Small intestine (tissue), 7 donors: ENCODE results near the gene SHROOM3. TPM values are rescaled to one million over a fixed set of nuclear protein-coding genes. Genes with fewer than 3 reads are reported as not detected.
A peak's percentile ranks its signal among the peaks of the same experiment; 100 is the strongest.

Experiments used
- DNase-seq, 2 donors: peaks; one replicate each; pipeline versions ENCODE4 v3.0.0 to v3.0.0-alpha.2; 2013
- FAIRE-seq: peaks from 2 replicates; lab custom pipeline; 2012; peaks lifted over from hg19 to GRCh38; lab: Jason Lieb, UNC
- H3K27ac ChIP-seq, 3 donors: one replicate each; pipeline ENCODE4 v1.5.1; 2013; ENCODE audit warnings: low read length in 2 of 3, mild to moderate bottlenecking in 2 of 3, control low read depth in 1 of 3, inconsistent platforms in 1 of 3, low read depth in 1 of 3, moderate library complexity in 1 of 3
- H3K27me3 ChIP-seq, 3 donors: one replicate each; pipeline ENCODE4 v1.6.1; 2013; ENCODE audit warnings: low read length in 3 of 3, inconsistent platforms in 1 of 3; ENCODE audit not compliant: control insufficient read depth in 3 of 3, insufficient read depth in 3 of 3
- H3K36me3 ChIP-seq, 3 donors: one replicate each; pipeline ENCODE4 v1.6.1; 2013; ENCODE audit warnings: low read length in 3 of 3, inconsistent platforms in 1 of 3, low read depth in 1 of 3, mild to moderate bottlenecking in 1 of 3, moderate library complexity in 1 of 3; ENCODE audit not compliant: control insufficient read depth in 3 of 3, insufficient read depth in 2 of 3
- H3K4me1 ChIP-seq, 3 donors: one replicate each; pipeline ENCODE4 v1.6.1; 2013; ENCODE audit warnings: low read length in 2 of 3, inconsistent platforms in 1 of 3, low read depth in 1 of 3, mild to moderate bottlenecking in 1 of 3, moderate library complexity in 1 of 3; ENCODE audit not compliant: control insufficient read depth in 3 of 3, insufficient read depth in 2 of 3
- H3K4me3 ChIP-seq, 3 donors: one replicate each; pipeline ENCODE4 v1.5.1; 2013; ENCODE audit warnings: low read length in 3 of 3, control low read depth in 1 of 3, inconsistent platforms in 1 of 3, low read depth in 1 of 3, mild to moderate bottlenecking in 1 of 3, moderate library complexity in 1 of 3
- H3K9me3 ChIP-seq, 2 donors: one replicate each; pipeline ENCODE4 v1.6.1; 2013; ENCODE audit warnings: low read depth in 1 of 2, low read length in 1 of 2; ENCODE audit not compliant: control insufficient read depth in 2 of 2, insufficient read depth in 1 of 2
- WGBS, 3 donors: extraction: QIAGEN DNeasy Blood & Tissue Kit; methylation state at CpG; one replicate each; pipeline ENCODE4 v1.1.7; 2013; 5-methylcytosine and 5-hydroxymethylcytosine counted together
- polyA plus RNA-seq, 4 donors: library from polyadenylated mRNA; stranded (reverse) in 3 of 4; unstranded in 1 of 4; fragments of 200-250 nt in 3 of 4; fragments of 120-200 nt in 1 of 4; gene quantifications; one replicate each; pipeline versions ENCODE4 v1.2.1 to v1.2.3, GENCODE V29; 2013
- donor health status: healthy with polysubstance abuse.
- donor health status: control.
- donor health status: control.
- donor health status: Bipolar disorder and iron deficiency.
- donor health status: healthy.

Gene SHROOM3
- polyA plus RNA-seq, 4 donors = 21.6 to 52.5 (median 27.8) TPM

GRCh38 chr4:76576824-76577223 is 141.8 kb downstream of the SHROOM3 start:
- no peaks in the 10 kb centered on the region for H3K36me3 ChIP-seq
- H3K4me1 ChIP-seq = peaks cover 0 to 27% (median 2%) of the 10 kb centered on the region in 3 donors
- H3K4me3 ChIP-seq = no peak overlapping the region
- DNase-seq (no peak), FAIRE-seq (no peak)
- WGBS, 3 donors = 91 to 95% (median 92%) methylated on average over 4 of the region's 4 CpGs
- no peaks in the 10 kb centered on the region for H3K9me3 ChIP-seq
- no peak overlapping the region for H3K27ac ChIP-seq
- H3K27me3 ChIP-seq = no peaks in the 10 kb centered on the region

- no peaks in the 10 kb centered on the region for H3K27me3 ChIP-seq
- DNase-seq (peak; percentile 45 to 76), FAIRE-seq (no peak)
- H3K9me3 ChIP-seq = no peaks in the 10 kb centered on the region
- H3K4me3 ChIP-seq = no peak overlapping the region
- H3K36me3 ChIP-seq = no peaks in the 10 kb centered on the region
- 28 to 52% (median 45%) methylated on average over 2 of the region's 2 CpGs for WGBS, 3 donors
- H3K27ac ChIP-seq = no peak overlapping the region
- peaks cover 0 to 30% (median 2%) of the 10 kb centered on the region in 3 donors for H3K4me1 ChIP-seq
These were observed 143.1 kb downstream of the SHROOM3 start for GRCh38 chr4:76578002-76578560.

GRCh38 chr4:76579596-76580375 is 144.8 kb downstream of the SHROOM3 start:
- FAIRE-seq (no peak), DNase-seq (peak; percentile 86 to 93)
- Histone ChIP-seq H3K27ac (peak overlapping the region; percentile 54 to 82 (median 59)), H3K4me3 (peak overlapping the region in 2 of 3 donors; percentile 36 to 39), H3K36me3 (no peaks in the 10 kb centered on the region), H3K9me3 (no peaks in the 10 kb centered on the region), H3K4me1 (peaks cover 0 to 30% (median 2%) of the 10 kb centered on the region in 3 donors), H3K27me3 (no peaks in the 10 kb centered on the region)
- WGBS, 3 donors = 16 to 63% (median 35%) methylated on average over 14 of the region's 14 CpGs

- no peaks in the 10 kb centered on the region for H3K27me3 ChIP-seq
- DNase-seq = peak; percentile 57 to 66
- H3K36me3 ChIP-seq = no peaks in the 10 kb centered on the region
- no peaks in the 10 kb centered on the region for H3K9me3 ChIP-seq
- no peak for FAIRE-seq
- H3K4me3 ChIP-seq = no peak overlapping the region
- H3K27ac ChIP-seq = peak overlapping the region in 1 of 3 donors; percentile 82
- WGBS, 3 donors = 58 to 79% (median 62%) methylated on average over 4 of the region's 4 CpGs
- peaks cover 0 to 35% (median 2%) of the 10 kb centered on the region in 3 donors for H3K4me1 ChIP-seq
These were observed 146.3 kb downstream of the SHROOM3 start for GRCh38 chr4:76581077-76581962.

GRCh38 chr4:76582074-76582816 is 147.2 kb downstream of the SHROOM3 start:
- peaks cover 0 to 35% (median 2%) of the 10 kb centered on the region in 3 donors for H3K4me1 ChIP-seq
- H3K4me3 ChIP-seq = no peak overlapping the region
- DNase-seq = peak in 1 of 2 donors; percentile 49
- WGBS, 3 donors = 48 to 73% (median 52%) methylated on average over 2 of the region's 2 CpGs
- no peak overlapping the region for H3K27ac ChIP-seq
- no peaks in the 10 kb centered on the region for H3K9me3 ChIP-seq
- H3K27me3 ChIP-seq = no peaks in the 10 kb centered on the region
- H3K36me3 ChIP-seq = no peaks in the 10 kb centered on the region
- no peak for FAIRE-seq

- FAIRE-seq = no peak
- Histone ChIP-seq H3K9me3 (no peaks in the 10 kb centered on the region), H3K27me3 (no peaks in the 10 kb centered on the region), H3K36me3 (no peaks in the 10 kb centered on the region), H3K4me3 (no peak overlapping the region), H3K27ac (no peak overlapping the region), H3K4me1 (peaks cover 0 to 35% (median 2%) of the 10 kb centered on the region in 3 donors)
- WGBS, 3 donors = 52 to 72% (median 60%) methylated on average over 3 of the region's 3 CpGs
- no peak for DNase-seq
These were observed 147.7 kb downstream of the SHROOM3 start for GRCh38 chr4:76582817-76583087.

- H3K4me3 ChIP-seq = no peak overlapping the region
- H3K36me3 ChIP-seq = no peaks in the 10 kb centered on the region
- 67 to 84% (median 81%) methylated on average over 9 of the region's 9 CpGs for WGBS, 3 donors
- H3K27me3 ChIP-seq = no peaks in the 10 kb centered on the region
- peaks cover 0 to 41% (median 2%) of the 10 kb centered on the region in 3 donors for H3K4me1 ChIP-seq
- H3K9me3 ChIP-seq = no peaks in the 10 kb centered on the region
- peak overlapping the region in 1 of 3 donors; percentile 2 for H3K27ac ChIP-seq
- DNase-seq (no peak), FAIRE-seq (no peak)
These were observed 149.5 kb downstream of the SHROOM3 start for GRCh38 chr4:76584241-76585152.
